NCI-H1417 (cell line): ENCODE measurements around the gene PPP2R5C.
"Not testable (repeated sequence)": the region's sequence is repeated elsewhere in the genome, so short reads cannot be mapped to it uniquely, and the experiment has no call there.

Source experiments
- DNase-seq, 3 experiments: peaks; one replicate each; lab custom pipeline; 2025; lab: John Stamatoyannopoulos, UW

The PPP2R5C gene

DNA sequence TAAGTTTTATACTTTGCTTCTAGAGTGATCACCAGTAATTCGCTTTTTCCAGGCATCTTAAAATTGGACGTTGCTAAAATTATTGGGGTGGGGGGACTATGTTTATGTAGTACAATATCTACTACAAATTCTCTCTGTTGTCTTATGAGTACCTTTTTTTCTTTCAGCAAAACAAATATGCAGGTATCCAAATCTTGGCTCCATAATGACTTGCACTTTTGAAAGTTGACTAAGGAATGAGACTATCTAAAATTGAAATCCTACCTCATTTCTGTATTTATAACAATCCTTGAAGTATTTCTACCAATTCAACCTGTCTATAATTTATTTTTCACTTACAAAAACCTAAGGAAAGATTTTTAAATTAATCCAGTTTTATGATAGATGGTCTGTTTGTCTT, 205.2 kb downstream of the PPP2R5C start:
- peak in 1 of 3 experiments; percentile 31 for DNase-seq

DNA sequence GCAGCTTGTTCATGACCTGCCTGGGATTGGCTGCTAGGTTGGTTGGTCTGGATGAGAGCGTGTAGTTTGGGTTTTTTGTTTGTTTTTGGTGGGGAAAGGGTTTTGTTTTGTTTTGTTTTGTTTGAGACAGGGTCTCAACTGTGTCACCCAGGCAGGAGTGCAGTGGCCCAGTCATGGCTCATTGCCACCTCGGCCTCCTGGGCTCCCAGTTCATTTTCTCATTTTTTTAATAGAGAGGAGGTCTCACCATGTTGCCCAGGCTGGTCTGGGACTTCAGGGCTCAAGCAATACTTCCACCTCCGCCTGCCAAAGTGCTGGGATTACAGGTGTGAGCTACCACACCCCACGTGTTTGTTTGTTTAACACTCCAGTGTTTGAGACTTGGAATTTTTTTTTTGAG, 206.7 kb downstream of the PPP2R5C start:
- DNase-seq, result no peak

DNA sequence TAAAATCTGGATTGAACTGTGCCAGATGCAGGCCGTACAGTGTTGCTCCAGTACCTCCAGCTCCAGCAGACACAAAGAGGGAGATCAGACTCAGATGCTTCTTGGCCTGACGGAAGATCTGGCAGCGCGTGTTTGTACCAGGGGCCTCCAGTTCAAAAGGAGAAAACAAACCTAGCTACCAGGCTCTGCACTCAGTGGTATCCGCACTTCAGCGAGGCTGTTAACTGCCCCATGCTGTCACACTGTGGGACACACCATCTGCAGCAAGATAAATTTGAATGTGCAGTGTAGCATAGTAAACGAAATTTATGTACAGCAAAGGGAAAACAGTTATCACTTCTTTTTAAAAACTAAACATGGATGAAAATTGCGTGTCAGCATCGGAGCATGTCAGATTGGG, 208.0 kb downstream of the PPP2R5C start:
- DNase-seq, result no peak

DNA sequence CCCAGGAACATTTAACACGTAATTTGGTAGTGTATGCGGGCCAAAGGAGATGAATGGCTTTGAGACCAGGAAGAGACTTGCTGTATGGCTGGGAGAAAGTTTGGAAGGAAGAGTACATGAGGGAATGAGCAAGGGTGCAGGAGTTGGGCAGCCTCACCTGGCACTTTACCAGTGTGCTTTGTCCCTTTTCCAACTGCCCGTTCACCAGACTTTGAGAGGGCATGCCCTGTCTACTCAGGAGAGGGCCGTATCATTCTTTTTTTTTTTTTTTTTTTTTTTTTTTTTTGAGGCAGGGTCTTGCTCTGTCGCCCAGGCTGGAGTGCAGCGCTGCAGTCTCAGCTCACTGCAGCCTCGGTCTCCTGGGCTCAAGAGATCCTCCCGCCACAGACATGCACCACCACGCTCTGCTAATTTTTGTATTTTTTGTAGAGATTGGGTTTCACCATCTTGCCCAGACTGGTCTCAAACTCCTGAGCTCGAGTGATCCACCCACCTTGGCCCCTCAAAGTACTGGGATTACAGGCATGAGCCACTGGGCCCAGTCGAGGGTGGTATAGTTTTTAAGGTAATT, 209.4 kb downstream of the PPP2R5C start:
- DNase-seq, result no peak

DNA sequence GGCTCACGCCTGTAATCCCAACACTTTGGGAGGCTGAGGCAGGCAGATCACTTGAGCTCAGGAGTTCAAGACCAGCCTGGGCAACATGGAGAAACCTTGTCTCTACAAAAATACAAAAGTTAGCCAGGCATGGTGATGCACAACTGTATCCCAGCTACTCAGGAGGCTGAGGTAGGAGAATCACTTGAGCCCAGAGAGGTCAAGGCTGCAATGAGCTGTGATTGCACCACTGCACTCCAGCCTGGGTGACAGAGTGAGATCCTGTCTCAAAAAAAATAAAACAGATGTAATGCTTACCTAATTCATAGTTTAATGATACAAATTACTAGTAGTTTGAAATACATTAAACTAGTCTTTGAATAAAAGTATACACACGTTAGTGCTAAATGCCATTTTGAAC, 209.9 kb downstream of the PPP2R5C start:
- DNase-seq, result not testable (repeated sequence)

DNA sequence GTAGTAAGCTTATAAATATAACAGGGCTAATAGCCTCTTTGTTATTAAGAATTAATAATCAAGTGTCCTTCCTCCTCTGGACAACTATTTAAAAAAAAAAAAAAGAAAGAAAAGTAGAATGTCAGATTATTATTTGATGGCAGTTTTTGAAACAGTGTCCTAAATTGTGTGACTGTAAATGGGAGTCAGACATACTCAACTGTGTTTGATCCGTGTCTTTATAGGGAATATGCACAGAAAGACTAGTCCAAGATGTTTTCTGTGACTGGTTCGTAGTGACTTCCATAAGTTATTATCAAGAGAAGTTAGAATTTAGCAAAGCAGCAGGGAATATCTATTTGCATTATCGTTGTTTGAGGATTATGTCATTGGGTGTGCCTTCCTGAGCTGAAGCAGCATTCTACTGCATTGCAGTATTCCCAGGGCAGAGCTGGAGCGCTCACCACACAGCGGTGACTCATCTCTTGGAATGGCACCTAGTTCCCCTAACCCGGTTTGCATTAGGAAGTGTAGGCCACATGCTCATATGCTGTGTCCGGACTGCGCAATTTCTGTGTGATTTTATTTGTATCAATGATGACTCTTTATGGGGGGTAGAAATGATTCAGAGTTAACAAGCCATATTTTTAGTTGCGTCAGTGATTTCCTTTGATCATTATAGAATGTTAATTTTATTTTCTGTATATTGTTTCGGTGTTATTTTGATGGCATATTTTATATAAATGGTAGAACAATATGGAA, 210.8 kb downstream of the PPP2R5C start:
- DNase-seq, result no peak

DNA sequence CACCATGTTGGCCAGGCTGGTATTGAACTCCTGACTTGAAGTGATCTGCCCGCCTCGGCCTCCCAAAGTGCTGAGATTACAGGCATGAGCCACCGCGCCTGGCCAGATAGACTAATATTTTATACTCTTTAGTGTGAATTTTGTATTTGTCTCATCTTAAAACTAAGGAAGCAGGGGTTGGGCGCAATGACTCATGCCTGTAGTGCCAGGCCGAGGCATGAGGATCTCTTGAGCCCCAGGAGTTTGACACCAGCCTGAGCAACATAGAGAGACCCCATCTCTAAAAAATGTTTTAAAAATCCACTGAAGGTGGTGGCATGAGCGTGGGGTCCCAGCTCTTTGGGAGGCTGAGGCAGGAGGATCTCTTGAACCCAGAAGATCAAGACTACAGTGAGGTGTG, 211.8 kb downstream of the PPP2R5C start:
- no peak for DNase-seq

DNA sequence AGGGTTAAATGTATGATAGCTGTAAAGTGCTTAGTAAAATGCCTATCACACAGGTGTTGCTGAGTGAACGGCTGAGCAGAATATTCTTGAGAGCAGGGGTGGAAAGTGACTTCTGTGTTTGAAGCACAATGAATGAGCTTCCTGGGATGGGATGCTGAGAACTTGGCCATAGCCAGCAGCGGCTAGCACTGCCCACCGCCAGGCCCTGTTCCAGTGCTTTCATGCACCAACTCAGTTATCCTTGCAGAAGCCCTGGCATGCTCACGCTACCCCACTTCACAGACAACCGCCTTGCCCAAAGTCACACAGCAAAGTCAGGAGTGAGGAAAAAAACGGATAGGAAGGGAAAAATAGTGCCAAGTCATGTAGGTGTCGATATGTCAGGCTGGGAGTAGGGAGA, 213.7 kb downstream of the PPP2R5C start:
- DNase-seq, result no peak
